ENCODE measurements around the gene TMA7B.

DNA sequence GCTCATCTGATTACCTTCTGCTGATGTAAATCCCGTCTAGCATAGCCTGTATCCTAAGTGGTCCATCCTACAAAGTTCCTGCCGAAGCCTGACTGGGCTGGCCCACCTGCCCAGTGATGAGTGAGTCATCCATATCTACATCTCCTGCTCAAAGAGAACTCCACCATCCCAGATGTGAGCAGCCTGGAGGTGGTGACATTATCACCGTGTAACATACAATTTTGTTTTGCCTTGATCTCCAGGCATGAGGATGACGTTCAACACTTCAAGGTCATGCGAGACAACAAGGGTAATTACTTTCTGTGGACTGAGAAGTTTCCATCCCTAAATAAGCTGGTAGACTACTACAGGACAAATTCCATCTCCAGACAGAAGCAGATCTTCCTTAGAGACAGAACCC lies 5.6 kb downstream of the TMA7B start:
- TF ChIP-seq CTCF (IDR thresholded peaks at IDR 0.05; ENCODE audit: low read depth, low read length, poor library complexity, severe bottlenecking) (no peak), EZH2phosphoT487 (IDR thresholded peaks at IDR 0.05; ENCODE audit: borderline replicate concordance, low read length) (no peak)
